PC-9 (cell line): ENCODE results near the gene KCNAB2. TPM values are rescaled to one million over a fixed set of nuclear protein-coding genes. Genes with fewer than 3 reads are reported as not detected.

ENCODE experiments used
- BruUV-seq: library from RNA; stranded (reverse); fragments of 400-500 nt; replicated peaks from 2 replicates; lab custom pipeline; 2021; lab: Mats Ljungman, UMichigan
- CTCF ChIA-PET: fragments of 300-600 bp; sonication (Branson Sonifier 250); formaldehyde crosslinking; loops from one replicate; lab custom pipeline; 2022; ENCODE audit warnings: antibody characterized with exemption; lab: Charles Lee
- POLR2A ChIA-PET: fragments of 300-600 bp; sonication (Branson Sonifier 250); formaldehyde crosslinking; loops from one replicate; lab custom pipeline; 2022; ENCODE audit warnings: antibody characterized with exemption; ENCODE audit not compliant: unreplicated experiment; lab: Charles Lee
- DNase-seq, 2 experiments: peaks; one replicate each; pipeline versions ENCODE4 v3.0.0 to v3.0.0-alpha.2; 2015 to 2022; ENCODE audit warnings: mixed read lengths in 1 of 2
- H2AFZ ChIP-seq: fragments of 200-600 bp; sonication (generic); 2 replicates; pipeline ENCODE4 v1.8.1; 2017; ENCODE audit warnings: antibody characterized with exemption
- H3F3A ChIP-seq: fragments of 200-600 bp; sonication (generic); 2 replicates; pipeline ENCODE4 v1.8.1; 2017; ENCODE audit warnings: antibody characterized with exemption, mild to moderate bottlenecking, low read depth; ENCODE audit not compliant: insufficient read depth
- H3K27ac ChIP-seq: fragments of 200-600 bp; sonication (generic); 2 replicates; pipeline ENCODE4 v1.6.1; 2016; ENCODE audit warnings: mixed run types
- H3K27me3 ChIP-seq: fragments of 200-600 bp; sonication (generic); 2 replicates; pipeline ENCODE4 v1.6.1; 2016; ENCODE audit warnings: low read depth, mixed run types; ENCODE audit not compliant: insufficient read depth
- H3K36me3 ChIP-seq: fragments of 200-600 bp; sonication (generic); 2 replicates; pipeline ENCODE4 v1.6.1; 2016; ENCODE audit warnings: low read depth, mixed run types
- H3K4me1 ChIP-seq: fragments of 200-600 bp; sonication (generic); replicated peaks from 2 replicates; pipeline ENCODE4 v1.6.1; 2016; ENCODE audit warnings: mixed run types; ENCODE audit not compliant: insufficient read depth
- H3K4me2 ChIP-seq: fragments of 200-600 bp; sonication (generic); 2 replicates; pipeline ENCODE4 v1.6.1; 2017; ENCODE audit warnings: mixed run types
- H3K4me3 ChIP-seq: fragments of 200-600 bp; sonication (generic); 2 replicates; pipeline ENCODE4 v1.6.1; 2016; ENCODE audit warnings: mixed run types
- H3K79me2 ChIP-seq: fragments of 200-600 bp; sonication (generic); 2 replicates; pipeline ENCODE4 v1.6.1; 2017; ENCODE audit warnings: low read depth, mixed run types
- H3K9me2 ChIP-seq: fragments of 200-600 bp; sonication (generic); 2 replicates; pipeline ENCODE4 v1.8.1; 2017; ENCODE audit warnings: mild to moderate bottlenecking; ENCODE audit not compliant: insufficient read depth
- H3K9me3 ChIP-seq: fragments of 200-600 bp; sonication (generic); 2 replicates; pipeline ENCODE4 v1.8.1; 2016; ENCODE audit warnings: low read depth; ENCODE audit not compliant: insufficient read depth
- H4K20me1 ChIP-seq: fragments of 200-600 bp; sonication (generic); 2 replicates; pipeline ENCODE4 v1.8.1; 2017; ENCODE audit not compliant: insufficient read depth
- CTCF ChIP-seq: fragments of 200-600 bp; sonication (generic); conservative IDR thresholded peaks from 2 replicates; pipeline ENCODE4 v1.6.1; 2017; ENCODE audit warnings: mixed run types, antibody characterized with exemption, mild to moderate bottlenecking, moderate library complexity
- EZH2 ChIP-seq: fragments of 200-600 bp; sonication (generic); IDR thresholded peaks from 2 replicates; pipeline ENCODE4 v1.8.0; 2017; ENCODE audit warnings: antibody characterized with exemption, low read depth
- intact Hi-C: fragments of 100-400 bp; cut with micrococcal nuclease; formaldehyde crosslinking; loops from one replicate; pipeline ENCODE4 v1.10.0; 2022; ENCODE audit not compliant: unreplicated experiment
- total RNA-seq: library from RNA; stranded (reverse); gene quantifications from 2 replicates; pipeline ENCODE4 v1.2.3, GENCODE V29; 2021

KCNAB2 gene
- total RNA-seq, 1 experiment from 2014 or later: 19.6 TPM

- CTCF ChIA-PET: no interaction called here
- BruUV-seq: no TSS peak
- intact Hi-C loops: loop anchor here (5.0 kb wide), 1 partner anchor 299 kb away; no protein-coding TSS in a partner anchor
Measured at GRCh38 chr1:6043561-6043960, 2.1 kb upstream of the KCNAB2 start.

GRCh38 chr1:6044481-6045109 lies 1.1 kb upstream of the KCNAB2 start:
- CTCF ChIA-PET: no interaction called here
- Histone ChIP-seq H3K27ac (no peak overlapping the region), H3K9me3 (no peaks in the 10 kb centered on the region), H3K4me1 (no peaks in the 10 kb centered on the region), H3K36me3 (no peaks in the 10 kb centered on the region), H2AFZ (no peak overlapping the region), H3K9me2 (no peaks in the 10 kb centered on the region), H3K79me2 (no peaks in the 10 kb centered on the region), H3K27me3 (no peaks in the 10 kb centered on the region), H3K4me3 (no peak overlapping the region), H3F3A (no peaks in the 10 kb centered on the region), H3K4me2 (no peak overlapping the region), H4K20me1 (no peaks in the 10 kb centered on the region)
- DNase-seq: no peak
- intact Hi-C loops: loop anchor here (5.0 kb wide), 1 partner anchor 298 kb away; no protein-coding TSS in a partner anchor
- TF ChIP-seq EZH2 (no peak), CTCF (no peak)
- no TSS peak for BruUV-seq
- POLR2A ChIA-PET: no interaction called here

More at GRCh38 chr1:6043561-6043960, 2.1 kb upstream of the KCNAB2 start:
- no peak for DNase-seq
- Histone ChIP-seq H3K36me3 (no peaks in the 10 kb centered on the region), H3K9me2 (no peaks in the 10 kb centered on the region), H3K79me2 (no peaks in the 10 kb centered on the region), H3K9me3 (no peaks in the 10 kb centered on the region), H3K27ac (no peak overlapping the region), H4K20me1 (no peaks in the 10 kb centered on the region), H2AFZ (no peak overlapping the region), H3K4me2 (no peak overlapping the region), H3K4me3 (no peak overlapping the region), H3K27me3 (no peaks in the 10 kb centered on the region), H3K4me1 (no peaks in the 10 kb centered on the region), H3F3A (no peaks in the 10 kb centered on the region)
- no peak for TF ChIP-seq CTCF
- no peak for TF ChIP-seq EZH2
- POLR2A ChIA-PET: no interaction called here

GRCh38 chr1:6045110-6045502 lies 582 bp upstream of the KCNAB2 start:
- H2AFZ ChIP-seq: no peak overlapping the region
- H3K27ac ChIP-seq: no peak overlapping the region
- H3K4me1 ChIP-seq: no peaks in the 10 kb centered on the region
- H3K4me2 ChIP-seq: no peak overlapping the region
- POLR2A ChIA-PET: no interaction called here
- DNase-seq: no peak
- H3F3A ChIP-seq: no peaks in the 10 kb centered on the region
- TF ChIP-seq CTCF (no peak), EZH2 (no peak)
- no peaks in the 10 kb centered on the region for H3K79me2 ChIP-seq
- H3K36me3 ChIP-seq: no peaks in the 10 kb centered on the region
- H3K4me3 ChIP-seq: no peak overlapping the region
- CTCF ChIA-PET: no interaction called here
- BruUV-seq: no TSS peak
- intact Hi-C loops: no loop called here
- H3K9me3 ChIP-seq: no peaks in the 10 kb centered on the region
- no peaks in the 10 kb centered on the region for H3K9me2 ChIP-seq
- no peaks in the 10 kb centered on the region for H4K20me1 ChIP-seq
- no peaks in the 10 kb centered on the region for H3K27me3 ChIP-seq
